HepG2 (cell line): ENCODE results near the gene IDUA. TPM values are rescaled to one million over a fixed set of nuclear protein-coding genes. Genes with fewer than 3 reads are reported as not detected.

Experiments
- BHLHE40 ChIP-seq: IDR thresholded peaks from 2 replicates; pipeline ENCODE4 v1.6.1; 2011; ENCODE audit warnings: low read length, improper control_type of control experiment
- BRD4 ChIP-seq: sonication (generic); formaldehyde crosslinking; IDR thresholded peaks from 2 replicates; pipeline ENCODE4 v1.4.0; 2020; ENCODE audit warnings: missing genetic modification reagents
- BRF2 ChIP-seq: sonication (generic); formaldehyde crosslinking; IDR thresholded peaks from 2 replicates; pipeline ENCODE4 v1.8.1; 2022; ENCODE audit warnings: mild to moderate bottlenecking, missing genetic modification reagents
- CBX1 ChIP-seq: IDR thresholded peaks from one replicate; pipeline ENCODE4 v1.6.1; 2016; ENCODE audit warnings: antibody characterized with exemption, low read depth
- CHD4 ChIP-seq: fragments of 200-600 bp; sonication (generic); IDR thresholded peaks from 2 replicates; pipeline ENCODE4 v1.7.0; 2017; ENCODE audit warnings: mild to moderate bottlenecking, low read length, borderline replicate concordance
- EED ChIP-seq: sonication (generic); formaldehyde crosslinking; IDR thresholded peaks from 2 replicates; pipeline ENCODE4 v1.5.0; 2020; ENCODE audit warnings: mild to moderate bottlenecking, missing genetic modification reagents
- ETV6 ChIP-seq: sonication (generic); formaldehyde crosslinking; conservative IDR thresholded peaks from 2 replicates; pipeline ENCODE4 v1.4.0; 2020; ENCODE audit warnings: missing genetic modification reagents
- MYC ChIP-seq: sonication (generic); formaldehyde crosslinking; IDR thresholded peaks from 2 replicates; pipeline ENCODE4 v1.9.0; 2021; ENCODE audit warnings: missing genetic modification reagents, borderline replicate concordance
- NCOA1 ChIP-seq: sonication (generic); formaldehyde crosslinking; IDR thresholded peaks from 2 replicates; pipeline ENCODE4 v1.9.0; 2021; ENCODE audit warnings: missing genetic modification reagents
- PAXIP1 ChIP-seq: sonication (generic); formaldehyde crosslinking; conservative IDR thresholded peaks from 2 replicates; pipeline ENCODE4 v1.4.0; 2020; ENCODE audit warnings: mild to moderate bottlenecking, missing genetic modification reagents, moderate library complexity
- POLR2AphosphoS2 ChIP-seq: IDR thresholded peaks from 2 replicates; pipeline ENCODE4 v1.6.1; 2011; ENCODE audit warnings: low read depth, low read length, improper control_type of control experiment
- POLR2G ChIP-seq: fragments of 200-400 bp; formaldehyde crosslinking; IDR thresholded peaks from 2 replicates; pipeline ENCODE4 v1.6.1; 2018; ENCODE audit warnings: mild to moderate bottlenecking, low read depth, low read length, moderate library complexity
- RFX5 ChIP-seq: IDR thresholded peaks from 2 replicates; pipeline ENCODE4 v1.6.1; 2011; ENCODE audit warnings: low read depth, low read length, improper control_type of control experiment
- SIN3B ChIP-seq: fragments of 150-350 bp; IDR thresholded peaks from 2 replicates; pipeline ENCODE4 v1.6.1; 2014; ENCODE audit warnings: low read length
- ZFP91 ChIP-seq: sonication (generic); formaldehyde crosslinking; IDR thresholded peaks from 2 replicates; pipeline ENCODE4 v1.9.0; 2022; ENCODE audit warnings: missing genetic modification reagents, mild to moderate bottlenecking, borderline replicate concordance
- ZNF430 ChIP-seq: sonication (generic); formaldehyde crosslinking; IDR thresholded peaks from 2 replicates; pipeline ENCODE4 v1.9.0; 2021; ENCODE audit warnings: mild to moderate bottlenecking, missing genetic modification reagents
- ZNF503 ChIP-seq: sonication (generic); formaldehyde crosslinking; IDR thresholded peaks from 2 replicates; pipeline ENCODE4 v1.4.0; 2020; ENCODE audit warnings: missing genetic modification reagents
- ZNF790 ChIP-seq: sonication (generic); formaldehyde crosslinking; IDR thresholded peaks from 2 replicates; pipeline ENCODE4 v1.8.0; 2022; ENCODE audit warnings: missing genetic modification reagents, mild to moderate bottlenecking, borderline replicate concordance
- ZSCAN12 ChIP-seq: sonication (generic); formaldehyde crosslinking; IDR thresholded peaks from 2 replicates; pipeline ENCODE4 v1.9.0; 2021; ENCODE audit warnings: mild to moderate bottlenecking, missing genetic modification reagents
- polyA plus RNA-seq, 8 experiments: library from polyadenylated mRNA; depleted of rRNA in 3 of 8; stranded (reverse) in 7 of 8; unstranded in 1 of 8; fragments of >200 nt; fragmentation: Illumina TruSeq in 4 of 8; extraction: Trizol in 4 of 8; gene quantifications; 2 replicates each; pipeline versions ENCODE4 v1.2.1 to v1.2.3, GENCODE V29; 2011 to 2016; ENCODE audit warnings: low read depth in 4 of 8, missing spikeins in 1 of 8, mixed read lengths in 1 of 8; ENCODE audit not compliant: insufficient read depth in 1 of 8
- total RNA-seq, 5 experiments: library from RNA; depleted of rRNA; stranded (reverse); fragments of >200 nt; fragmentation: Illumina TruSeq; extraction: Trizol; gene quantifications; 2 replicates each; pipeline ENCODE4 v1.2.3, GENCODE V29; 2016; ENCODE audit warnings: low read depth in 1 of 5

The IDUA gene
- total and polyA plus RNA-seq, 2 of the 13 experiments (the other 11 are each of a cell fraction or from before 2014, with no cell fraction given) = 0.77 to 1.0 TPM

GRCh38 chr4:993111-994029 lies 6.5 kb downstream of the IDUA start, which contains the start of gene SLC26A1 (continued):
- TF ChIP-seq POLR2AphosphoS2 (peak; percentile 21; the same call in 1 of the 2 replicates), CBX1 (peak; percentile 48), ETV6 (no peak; the same call in 1 of the 2 replicates), BRD4 (peak; percentile 58), MYC (peak; percentile 40), POLR2G (peak; percentile 86), NCOA1 (CRISPR knock-in tag) (0 out of 2 replicates have a peak, but pooled peaks have one; percentile 81), BRF2 (CRISPR knock-in tag) (peak; percentile 45; the same call in 1 of the 2 replicates), PAXIP1 (CRISPR knock-in tag) (peak; percentile 60), SIN3B (no peak), RFX5 (peak; percentile 39; the same call in 1 of the 2 replicates), ZSCAN12 (no peak), CHD4 (peak; percentile 22; the same call in 1 of the 2 replicates), ZFP91 (CRISPR knock-in tag) (peak; percentile 70; the same call in 1 of the 2 replicates), ZNF790 (CRISPR knock-in tag) (0 out of 2 replicates have a peak, but pooled peaks have one; percentile 0), ZNF430 (CRISPR knock-in tag) (0 out of 2 replicates have a peak, but pooled peaks have one; percentile 14), BHLHE40 (0 out of 2 replicates have a peak, but pooled peaks have one; percentile 23), EED (CRISPR knock-in tag) (peak; percentile 91), ZNF503 (CRISPR knock-in tag) (0 out of 2 replicates have a peak, but pooled peaks have one; percentile 24)
